Spleen (tissue), 7 donors: Measurements from ENCODE around the gene NUCB2.

Experiments
- POLR2A ChIP-seq, 3 donors: fragments of 450-650 bp; IDR thresholded peaks; one replicate each; pipeline ENCODE4 v1.5.1; 2017; ENCODE audit warnings: antibody characterized with exemption in 3 of 3, mild to moderate bottlenecking in 1 of 3
- TF ChIP-seq, protein P1 (sequence below), 11 experiments: fragments of 200-600 bp in 7 of 11; fragments of 450-650 bp in 4 of 11; sonication (generic) in 4 of 11; IDR thresholded peaks in 8 of 11; conservative IDR thresholded peaks in 3 of 11; 1 replicate in 7 of 11; 2 replicates in 4 of 11; pipeline versions ENCODE4 v1.4.0 to v1.8.0; 2016 to 2021; ENCODE audit warnings: antibody characterized with exemption in 11 of 11, inconsistent platforms in 4 of 11, mild to moderate bottlenecking in 1 of 11
- donor health status: DM: no; HTN: no; CAD: no; lungs with moderate emphysema.
- donor health status: DM: no; HTN: no; CAD: no.
- donor health status: DM: no; HTN: no; CAD: no.

DNA sequence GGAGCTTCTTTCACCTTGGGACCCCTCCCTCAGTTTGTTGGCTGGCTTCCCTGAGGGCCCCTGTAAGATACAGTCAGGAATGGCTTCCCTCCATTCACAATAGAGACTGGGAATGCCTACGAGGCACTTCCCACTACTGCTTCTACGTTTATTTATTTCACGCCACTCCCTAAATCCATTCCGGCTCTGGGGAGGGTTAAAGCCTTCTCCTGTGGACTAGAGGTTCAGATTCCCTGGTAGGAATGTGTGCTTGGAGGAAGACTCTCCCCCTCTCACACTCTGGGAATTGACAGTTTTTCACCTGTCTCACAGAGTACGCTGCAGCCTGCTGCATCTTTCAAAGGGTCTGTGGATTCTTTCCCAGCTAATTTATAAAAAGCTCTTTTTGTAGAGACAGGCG lies 3.3 kb upstream of the NUCB2 start:
- TF ChIP-seq, protein P1, sequence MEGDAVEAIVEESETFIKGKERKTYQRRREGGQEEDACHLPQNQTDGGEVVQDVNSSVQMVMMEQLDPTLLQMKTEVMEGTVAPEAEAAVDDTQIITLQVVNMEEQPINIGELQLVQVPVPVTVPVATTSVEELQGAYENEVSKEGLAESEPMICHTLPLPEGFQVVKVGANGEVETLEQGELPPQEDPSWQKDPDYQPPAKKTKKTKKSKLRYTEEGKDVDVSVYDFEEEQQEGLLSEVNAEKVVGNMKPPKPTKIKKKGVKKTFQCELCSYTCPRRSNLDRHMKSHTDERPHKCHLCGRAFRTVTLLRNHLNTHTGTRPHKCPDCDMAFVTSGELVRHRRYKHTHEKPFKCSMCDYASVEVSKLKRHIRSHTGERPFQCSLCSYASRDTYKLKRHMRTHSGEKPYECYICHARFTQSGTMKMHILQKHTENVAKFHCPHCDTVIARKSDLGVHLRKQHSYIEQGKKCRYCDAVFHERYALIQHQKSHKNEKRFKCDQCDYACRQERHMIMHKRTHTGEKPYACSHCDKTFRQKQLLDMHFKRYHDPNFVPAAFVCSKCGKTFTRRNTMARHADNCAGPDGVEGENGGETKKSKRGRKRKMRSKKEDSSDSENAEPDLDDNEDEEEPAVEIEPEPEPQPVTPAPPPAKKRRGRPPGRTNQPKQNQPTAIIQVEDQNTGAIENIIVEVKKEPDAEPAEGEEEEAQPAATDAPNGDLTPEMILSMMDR (IDR thresholded peaks at IDR 0.05 in 8 of 11, conservative IDR thresholded peaks at IDR 0.05 in 3 of 11) = no peak
- TF ChIP-seq POLR2A (IDR thresholded peaks at IDR 0.05) = no peak
